Smooth muscle cell (in vitro differentiated cells): ENCODE results near the gene SLC23A3. TPM values are rescaled to one million over a fixed set of nuclear protein-coding genes. Genes with fewer than 3 reads are reported as not detected.
"Not testable (repeated sequence)": the region's sequence is repeated elsewhere in the genome, so short reads cannot be mapped to it uniquely, and the experiment has no call there.

Experiments
- DNase-seq: peaks from one replicate; lab custom pipeline; 2025; ENCODE audit not compliant: unreplicated experiment; lab: John Stamatoyannopoulos, UW
- H2AFZ ChIP-seq: fragments of 200-600 bp; sonication (generic); 2 replicates; pipeline ENCODE4 v1.6.0; 2016; ENCODE audit warnings: antibody characterized with exemption, low read depth, mild to moderate bottlenecking
- H3F3A ChIP-seq: fragments of 200-600 bp; sonication (generic); 2 replicates; pipeline ENCODE4 v1.6.0; 2017; ENCODE audit warnings: antibody characterized with exemption, low read depth
- H3K27ac ChIP-seq: fragments of 200-600 bp; sonication (generic); 2 replicates; pipeline ENCODE4 v1.5.1; 2016; ENCODE audit warnings: low read depth, mild to moderate bottlenecking
- H3K27me3 ChIP-seq: fragments of 200-600 bp; sonication (generic); 2 replicates; pipeline ENCODE4 v1.6.1; 2016; ENCODE audit warnings: low read depth, mild to moderate bottlenecking
- H3K36me3 ChIP-seq: fragments of 200-600 bp; sonication (generic); 2 replicates; pipeline ENCODE4 v1.5.1; 2016; ENCODE audit warnings: low read depth
- H3K4me1 ChIP-seq: fragments of 200-600 bp; sonication (generic); 2 replicates; pipeline ENCODE4 v1.5.1; 2016; ENCODE audit warnings: low read depth
- H3K4me2 ChIP-seq: fragments of 200-600 bp; sonication (generic); 2 replicates; pipeline ENCODE4 v1.6.0; 2016; ENCODE audit warnings: mild to moderate bottlenecking
- H3K4me3 ChIP-seq: fragments of 200-600 bp; sonication (generic); 2 replicates; pipeline ENCODE4 v1.5.1; 2016; ENCODE audit warnings: mild to moderate bottlenecking
- H3K79me2 ChIP-seq: fragments of 200-600 bp; sonication (generic); 2 replicates; pipeline ENCODE4 v1.6.0; 2016; ENCODE audit warnings: low read depth, mild to moderate bottlenecking
- H3K9ac ChIP-seq: fragments of 200-600 bp; sonication (generic); 2 replicates; pipeline ENCODE4 v1.6.0; 2016; ENCODE audit warnings: low read depth
- H3K9me3 ChIP-seq: fragments of 200-600 bp; sonication (generic); replicated peaks from 2 replicates; pipeline ENCODE4 v1.5.1; 2016; ENCODE audit warnings: low read depth
- H4K20me1 ChIP-seq: fragments of 200-600 bp; sonication (generic); 2 replicates; pipeline ENCODE4 v1.6.0; 2016; ENCODE audit warnings: low read depth
- CTCF ChIP-seq: fragments of 200-600 bp; sonication (generic); IDR thresholded peaks from 2 replicates; pipeline ENCODE4 v1.5.1; 2017; ENCODE audit warnings: borderline replicate concordance, mild to moderate bottlenecking, antibody characterized with exemption; ENCODE audit not compliant: insufficient read depth, poor library complexity, severe bottlenecking
- WGBS: methylation state at CpG from one replicate; pipeline ENCODE4 v1.1.7; 2016; ENCODE audit warnings: low lambda C conversion rate; 5-methylcytosine and 5-hydroxymethylcytosine counted together
- polyA plus RNA-seq: library from polyadenylated mRNA; unstranded; fragments of >200 nt; fragmentation: Nextera tagmentation; extraction: Ambion mirVana; gene quantifications from 2 replicates; pipeline ENCODE4 v1.2.1, GENCODE V29; 2016
- total RNA-seq: library from RNA; depleted of rRNA; stranded (reverse); fragments of >200 nt; gene quantifications from 2 replicates; pipeline ENCODE4 v1.2.3, GENCODE V29; 2014

Gene SLC23A3
- total and polyA plus RNA-seq, 2 experiments from 2014 or later = not detected

- DNase-seq = no peak
- no peaks in the 10 kb centered on the region for H3K9me3 ChIP-seq
- no peak overlapping the region for H3K4me2 ChIP-seq
- H3K4me1 ChIP-seq = no peaks in the 10 kb centered on the region
- H2AFZ ChIP-seq = no peak overlapping the region
- H3K9ac ChIP-seq = no peak overlapping the region
- no peak for TF ChIP-seq CTCF
- no peaks in the 10 kb centered on the region for H4K20me1 ChIP-seq
- no peak overlapping the region for H3K4me3 ChIP-seq
- WGBS = 88% methylated on average over 5 of the region's 5 CpGs
- H3K36me3 ChIP-seq = no peaks in the 10 kb centered on the region
- H3K27ac ChIP-seq = no peak overlapping the region
- H3K27me3 ChIP-seq = no peaks in the 10 kb centered on the region
- H3F3A ChIP-seq = peaks cover 5% of the 10 kb centered on the region
- H3K79me2 ChIP-seq = no peaks in the 10 kb centered on the region
These were observed 35.3 kb upstream of the SLC23A3 start for GRCh38 chr2:219205165-219205538.

- Histone ChIP-seq H3K9me3 (no peaks in the 10 kb centered on the region), H3K4me2 (no peak overlapping the region), H3K9ac (no peak overlapping the region), H2AFZ (no peak overlapping the region), H4K20me1 (no peaks in the 10 kb centered on the region), H3K79me2 (no peaks in the 10 kb centered on the region), H3K27ac (no peak overlapping the region), H3F3A (peaks cover 5% of the 10 kb centered on the region), H3K27me3 (no peaks in the 10 kb centered on the region), H3K4me3 (no peak overlapping the region), H3K4me1 (no peaks in the 10 kb centered on the region), H3K36me3 (no peaks in the 10 kb centered on the region)
- DNase-seq = no peak
- no peak for TF ChIP-seq CTCF
- WGBS = 90% methylated on average over 7 of the region's 7 CpGs
These were observed 34.8 kb upstream of the SLC23A3 start for GRCh38 chr2:219204425-219205164.

- H4K20me1 ChIP-seq, H3K9ac ChIP-seq, DNase-seq, H3K4me1 ChIP-seq, H2AFZ ChIP-seq, H3K79me2 ChIP-seq, H3K4me3 ChIP-seq, H3K9me3 ChIP-seq, H3K27me3 ChIP-seq, H3F3A ChIP-seq, H3K27ac ChIP-seq, H3K36me3 ChIP-seq, H3K4me2 ChIP-seq: not testable (repeated sequence)
- WGBS = 92% methylated on average over 21 of the region's 21 CpGs
These were observed 31.5 kb upstream of the SLC23A3 start for GRCh38 chr2:219201331-219201730.

GRCh38 chr2:219200502-219201326 lies 30.9 kb upstream of the SLC23A3 start:
- H3F3A ChIP-seq, H3K79me2 ChIP-seq, H2AFZ ChIP-seq, H4K20me1 ChIP-seq, H3K4me1 ChIP-seq, H3K4me3 ChIP-seq, DNase-seq, H3K27ac ChIP-seq, H3K4me2 ChIP-seq, H3K27me3 ChIP-seq, H3K9me3 ChIP-seq, H3K9ac ChIP-seq, H3K36me3 ChIP-seq: not testable (repeated sequence)
- WGBS = 80% methylated on average over 26 of the region's 26 CpGs
